Epithelial cell of prostate (primary cell): ENCODE results near the gene KRTAP5-4.
"Not testable (repeated sequence)": the region's sequence is repeated elsewhere in the genome, so short reads cannot be mapped to it uniquely, and the experiment has no call there.

Experiments
- DNase-seq: peaks from one replicate; pipeline ENCODE4 v3.0.0-alpha.2; 2011; ENCODE audit warnings: low read depth, low spot score
- H3K27ac ChIP-seq: fragments of 450-650 bp; 2 replicates; pipeline ENCODE4 v1.5.1; 2017; ENCODE audit warnings: mild to moderate bottlenecking

The KRTAP5-4 gene

DNA sequence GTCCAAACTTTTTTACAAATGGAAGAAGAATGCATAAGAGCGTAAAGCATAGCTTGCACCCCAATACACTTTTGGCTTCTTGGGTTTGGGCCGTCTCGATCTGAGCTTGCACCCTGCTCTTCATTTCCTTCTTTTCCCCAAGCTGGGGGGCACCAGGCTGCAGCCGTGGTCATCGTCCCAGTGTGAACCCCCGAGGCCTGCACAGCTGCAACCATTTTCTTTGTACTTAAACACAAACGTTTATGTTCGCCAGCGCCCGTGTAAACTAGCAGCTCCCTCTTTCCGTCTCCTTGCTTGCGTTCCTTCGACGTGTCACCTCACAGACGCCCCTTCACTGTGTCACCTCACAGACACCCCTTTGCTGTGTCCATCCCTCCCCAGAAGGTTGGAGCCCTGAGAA lies 17.7 kb upstream of the KRTAP5-4 start:
- H3K27ac ChIP-seq, result no peak overlapping the region
- no peak for DNase-seq

- no peak for DNase-seq
These were observed 17.2 kb upstream of the KRTAP5-4 start for GRCh38 chr11:1639102-1639620.

DNA sequence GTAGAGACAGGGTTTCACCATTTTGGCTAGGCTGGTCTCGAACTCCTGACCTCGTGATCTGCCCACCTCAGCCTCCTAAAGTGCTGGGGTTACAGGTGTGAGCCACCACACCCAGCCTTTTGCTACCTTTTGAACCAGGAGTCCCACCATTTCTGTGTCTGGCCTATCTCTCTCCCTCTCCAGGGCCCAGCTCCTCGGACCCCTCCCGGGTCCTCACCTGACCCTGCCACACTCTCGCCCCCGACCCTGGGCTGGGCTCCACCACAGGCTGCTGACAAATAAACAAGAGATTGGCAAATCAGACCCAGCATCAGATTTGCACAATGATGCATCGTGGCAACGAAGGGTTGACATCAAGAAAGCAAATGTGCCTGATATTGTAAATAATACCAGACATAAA lies 16.4 kb upstream of the KRTAP5-4 start:
- no peak for DNase-seq
- no peak overlapping the region for H3K27ac ChIP-seq

More at GRCh38 chr11:1639102-1639620, 17.2 kb upstream of the KRTAP5-4 start:
- no peak overlapping the region for H3K27ac ChIP-seq

DNA sequence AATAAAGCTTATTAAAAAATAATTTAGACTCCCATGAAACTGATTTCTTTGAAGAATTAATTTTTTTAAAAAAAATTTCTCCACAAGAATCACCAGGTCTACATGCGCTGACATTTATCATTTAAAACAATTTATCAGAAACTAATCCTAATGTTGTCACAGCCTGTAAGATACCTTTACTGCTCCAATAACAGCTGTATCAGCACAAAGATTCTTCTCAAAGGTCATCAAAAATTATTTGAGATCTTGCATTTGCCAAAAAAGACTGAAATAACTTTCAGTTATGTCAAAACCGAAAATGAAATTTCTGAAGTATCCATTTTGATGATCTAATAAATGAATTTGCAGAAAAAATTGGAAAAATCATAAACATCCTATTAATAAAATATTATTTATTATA lies 15.7 kb upstream of the KRTAP5-4 start:
- H3K27ac ChIP-seq, result no peak overlapping the region
- no peak for DNase-seq

DNA sequence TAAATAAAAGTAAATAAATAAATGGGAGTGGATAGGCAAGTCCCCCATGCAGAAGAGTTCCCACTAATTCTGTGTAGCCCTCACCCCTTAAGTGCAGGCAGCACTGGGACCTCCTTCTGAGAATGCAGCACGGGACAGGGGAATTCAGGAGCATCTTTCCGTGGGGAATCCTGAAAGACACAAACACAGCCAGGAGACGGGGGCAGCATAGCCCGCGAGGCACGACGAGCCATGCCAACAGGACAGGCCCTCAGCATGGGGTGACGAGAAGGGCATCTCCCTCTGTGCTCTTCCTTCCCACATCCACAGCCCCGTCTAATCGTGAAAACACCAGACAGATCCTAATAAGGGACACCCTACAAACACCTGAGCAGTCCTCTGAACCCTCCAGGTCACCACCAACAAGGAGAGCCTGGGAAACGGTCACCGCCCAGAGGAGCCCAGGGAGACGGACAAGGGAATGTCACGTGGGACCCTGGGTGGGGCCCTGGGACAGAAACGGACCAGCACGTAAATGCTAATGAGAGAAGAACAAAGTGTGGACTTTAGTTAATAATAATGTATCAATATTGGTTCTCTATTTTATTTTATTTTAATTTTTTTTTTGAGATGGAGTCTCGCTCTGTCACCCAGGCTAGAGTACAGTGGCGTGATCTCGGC lies 14.5 kb upstream of the KRTAP5-4 start:
- no peak for DNase-seq
- H3K27ac ChIP-seq, result no peak overlapping the region

- no peak overlapping the region for H3K27ac ChIP-seq
- DNase-seq, result no peak
These were observed 11.9 kb upstream of the KRTAP5-4 start for GRCh38 chr11:1633864-1634263.

DNA sequence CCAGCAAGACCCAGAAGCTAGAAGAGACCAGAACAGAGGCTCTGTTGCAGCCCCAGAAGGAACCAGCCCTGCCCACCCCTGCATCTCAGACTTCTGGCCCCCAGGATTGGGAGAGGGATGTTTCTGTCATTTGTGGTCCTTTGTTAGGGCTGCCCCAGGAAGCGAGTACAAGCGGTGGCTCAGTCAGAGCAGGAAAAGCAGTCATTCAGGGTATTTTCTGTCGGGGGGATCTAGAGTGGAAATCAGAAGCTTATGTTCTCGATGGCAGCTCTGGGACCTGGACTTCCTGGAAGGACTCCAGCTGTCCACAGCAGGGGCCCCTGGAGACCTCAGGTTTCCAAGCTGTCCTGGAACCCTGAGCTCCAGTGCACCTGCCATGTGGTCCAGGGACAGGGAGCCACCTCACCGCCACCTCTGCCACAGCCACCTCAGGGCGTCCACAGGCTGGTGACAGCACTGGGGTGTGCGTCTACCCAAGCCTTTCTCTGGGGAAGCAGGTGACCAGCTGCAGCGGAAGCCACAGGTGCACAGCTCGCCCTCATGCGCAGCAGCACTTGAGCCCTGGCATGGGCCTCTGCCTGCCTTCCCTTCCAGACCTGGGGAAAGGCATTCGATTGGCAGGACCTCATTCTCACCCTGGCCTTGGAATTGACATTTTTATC lies 10.2 kb upstream of the KRTAP5-4 start:
- no peak for DNase-seq
- no peak overlapping the region for H3K27ac ChIP-seq

GRCh38 chr11:1631066-1631568 lies 9.2 kb upstream of the KRTAP5-4 start:
- no peak overlapping the region for H3K27ac ChIP-seq
- no peak for DNase-seq

- H3K27ac ChIP-seq, result no peak overlapping the region
- DNase-seq, result no peak
These were observed 8.3 kb upstream of the KRTAP5-4 start for GRCh38 chr11:1630271-1630670.

DNA sequence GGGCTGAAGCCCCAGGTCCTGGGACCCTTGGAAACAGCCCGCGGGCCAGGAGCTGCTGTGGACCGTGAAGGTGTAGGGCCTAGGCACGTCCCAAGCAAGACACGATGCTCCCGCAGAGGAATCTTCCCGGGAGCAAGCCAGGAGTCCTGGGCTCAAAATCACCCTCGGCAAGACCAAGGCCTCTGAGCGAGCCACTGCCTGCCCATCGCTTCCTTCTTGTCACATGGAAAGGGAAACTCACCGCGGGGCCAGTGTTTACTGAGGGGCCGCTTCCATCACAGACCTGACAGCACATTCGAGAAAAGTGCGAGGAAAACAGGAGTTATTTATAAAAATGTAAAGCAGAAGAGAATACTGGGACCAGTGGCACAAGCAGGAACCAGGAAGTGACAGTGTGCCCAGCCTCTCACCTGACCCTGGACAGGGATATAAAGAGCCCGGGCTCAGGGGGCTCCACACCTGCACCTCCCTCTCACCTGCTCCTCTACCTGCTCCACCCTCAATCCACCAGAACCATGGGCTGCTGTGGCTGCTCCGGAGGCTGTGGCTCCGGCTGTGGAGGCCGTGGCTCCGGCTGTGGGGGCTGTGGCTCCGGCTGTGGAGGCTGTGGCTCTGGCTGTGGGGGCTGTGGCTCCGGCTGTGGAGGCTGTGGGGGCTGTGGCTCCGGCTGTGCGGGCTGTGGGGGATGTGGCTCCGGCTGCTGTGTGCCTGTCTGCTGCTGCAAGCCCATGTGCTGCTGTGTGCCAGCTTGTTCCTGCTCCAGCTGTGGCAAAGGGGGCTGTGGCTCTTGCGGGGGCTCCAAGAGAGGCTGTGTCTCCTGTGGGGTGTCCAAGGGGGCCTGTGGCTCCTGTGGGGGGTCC lies 7.6 kb upstream of the KRTAP5-4 start, which contains the start of gene KRTAP5-5:
KRTAP5-5 (plus strand) TSS at position 450 of the 860 bp plus-strand sequence; CDS start at position 516, 66 bp downstream.
- no peak within 1 kb of the TSS for H3K27ac ChIP-seq
- no peak for DNase-seq

GRCh38 chr11:1628506-1629325 lies 6.8 kb upstream of the KRTAP5-4 start:
- H3K27ac ChIP-seq, result no peak overlapping the region
- no peak for DNase-seq

DNA sequence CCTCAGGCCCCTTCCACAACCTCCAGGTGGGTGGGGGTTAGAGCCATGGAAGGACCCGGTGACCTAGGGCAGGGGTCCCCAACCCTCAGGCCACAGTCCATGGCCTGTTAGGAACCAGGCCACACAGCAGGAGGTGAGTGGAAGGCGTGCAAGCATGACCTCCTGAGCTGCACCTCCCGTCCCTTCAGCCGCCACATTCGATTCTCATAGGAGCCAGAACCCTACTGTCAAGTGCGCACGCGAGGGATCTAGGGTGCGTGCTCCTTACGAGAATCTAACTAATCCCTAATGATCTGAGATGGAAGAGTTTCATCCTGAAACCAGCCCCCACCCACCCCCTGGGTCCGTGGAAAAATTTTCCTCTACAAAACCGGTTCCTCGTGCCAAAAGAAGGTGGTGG lies 3.6 kb upstream of the KRTAP5-4 start:
- H3K27ac ChIP-seq, result no peak overlapping the region
- no peak for DNase-seq

DNA sequence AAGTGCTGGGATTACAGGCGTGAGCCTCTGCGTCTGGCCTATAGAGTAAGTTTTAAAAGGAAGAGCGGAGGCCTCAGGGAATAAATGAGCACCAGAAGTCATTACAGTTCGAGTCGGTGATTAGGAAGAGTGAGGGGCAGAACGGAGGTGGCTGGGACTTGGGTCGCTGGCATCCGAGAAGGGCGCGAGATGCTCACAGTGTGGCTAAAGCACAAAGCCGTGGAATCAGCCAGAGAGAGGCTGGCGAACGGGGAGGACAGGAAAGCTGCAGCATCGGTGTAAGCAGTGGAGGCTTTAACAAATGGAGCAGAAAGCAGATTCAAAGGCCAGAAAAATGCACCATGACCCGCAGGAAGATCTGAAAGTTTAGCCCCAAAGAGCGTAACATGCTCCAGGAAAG lies 2.7 kb upstream of the KRTAP5-4 start:
- H3K27ac ChIP-seq, result no peak overlapping the region
- DNase-seq, result no peak

- no peak overlapping the region for H3K27ac ChIP-seq
- DNase-seq, result no peak
These were observed 1.8 kb upstream of the KRTAP5-4 start for GRCh38 chr11:1623716-1624115.

- no peak for DNase-seq
These were observed 2.5 kb downstream of the KRTAP5-4 start for GRCh38 chr11:1619449-1619848.

GRCh38 chr11:1618231-1618630 lies 3.7 kb downstream of the KRTAP5-4 start:
- DNase-seq, result no peak
- no peak overlapping the region for H3K27ac ChIP-seq

More at GRCh38 chr11:1619449-1619848, 2.5 kb downstream of the KRTAP5-4 start:
- no peak overlapping the region for H3K27ac ChIP-seq

GRCh38 chr11:1608363-1608762 lies 13.6 kb downstream of the KRTAP5-4 start, which contains the start of gene KRTAP5-3:
KRTAP5-3 (minus strand) TSS chr11:1608463; CDS start chr11:1608385, 78 bp downstream.
- no peak for DNase-seq
- no peak within 1 kb of the TSS for H3K27ac ChIP-seq

- not testable (repeated sequence) for H3K27ac ChIP-seq, DNase-seq
These were observed 14.0 kb downstream of the KRTAP5-4 start for GRCh38 chr11:1607901-1608300.

DNA sequence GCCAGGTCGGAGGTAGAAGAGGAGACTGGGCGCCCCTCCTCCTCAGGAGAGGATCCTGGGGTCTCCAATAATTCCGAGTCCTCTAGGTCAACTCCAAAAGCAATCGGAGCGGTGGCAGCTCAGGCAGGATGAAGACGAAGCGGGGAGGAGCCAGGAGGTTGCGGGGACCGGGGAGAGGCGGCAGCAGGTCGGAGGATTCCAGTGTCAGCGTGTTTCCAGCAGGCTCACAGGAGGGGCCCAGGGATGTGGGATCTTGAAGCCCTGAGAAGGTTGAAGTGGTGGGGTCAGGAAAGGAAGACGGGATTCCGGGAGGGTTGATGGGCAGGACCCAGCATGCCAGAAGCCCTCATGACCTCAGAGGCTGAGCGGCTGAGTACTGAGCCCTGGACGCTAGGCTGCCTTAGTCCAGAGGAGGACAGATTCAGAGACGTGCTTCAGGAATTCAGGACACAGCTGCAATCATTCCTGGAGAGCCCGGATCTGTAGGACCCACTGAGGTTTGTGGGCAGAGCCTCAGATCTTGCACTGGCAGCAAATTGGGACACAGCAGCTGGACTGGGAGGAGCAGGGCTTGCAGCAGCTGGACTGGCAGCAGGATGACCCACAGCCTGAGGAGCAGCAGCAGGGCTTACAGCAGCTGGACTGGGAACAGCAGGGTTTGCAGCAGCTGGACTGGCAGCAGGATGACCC lies 14.6 kb downstream of the KRTAP5-4 start:
- not testable (repeated sequence) for H3K27ac ChIP-seq, DNase-seq
